ENCODE results near the gene BBS12.

The BBS12 gene

DNA sequence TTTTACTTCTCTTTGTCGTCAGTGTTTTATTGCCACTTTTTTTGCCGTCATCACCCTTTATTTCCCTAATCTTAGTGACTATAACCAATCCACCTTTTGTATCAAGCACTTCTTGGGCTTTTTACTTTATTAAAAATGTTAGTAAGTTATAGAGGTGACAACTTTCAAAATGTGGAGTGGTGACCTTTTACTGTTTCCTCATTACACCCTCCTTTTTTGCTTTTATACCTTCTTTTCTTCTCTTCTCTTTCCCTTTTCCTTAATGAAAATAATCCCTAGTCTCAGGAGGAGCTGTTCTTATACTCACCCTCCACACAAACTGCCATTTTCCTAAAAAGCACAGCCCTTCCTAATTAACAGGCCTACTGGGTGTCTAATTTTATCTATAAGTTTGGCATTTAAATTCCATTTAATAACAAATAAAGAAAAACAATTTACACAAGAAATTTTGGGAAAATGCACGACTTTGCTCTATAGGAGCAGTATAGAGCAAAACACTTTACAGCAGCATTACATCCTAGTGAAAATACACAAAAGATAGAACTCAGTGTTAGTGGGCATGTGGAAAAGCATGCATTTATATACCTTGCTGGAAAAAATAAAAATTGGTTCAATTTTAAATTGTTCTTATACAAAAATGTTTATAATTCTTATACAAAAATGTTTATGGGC lies 27.3 kb downstream of the BBS12 start:
- Histone ChIP-seq H3K79me2 (ENCODE audit: control insufficient read depth, insufficient read depth, low read length, poor library complexity) (no peaks in the 10 kb centered on the region), H3K9me3 (ENCODE audit: insufficient read depth, low read depth, low read length) (no peaks in the 10 kb centered on the region), H2AK5ac (ENCODE audit: low read length) (no peak overlapping the region), H3K18ac (ENCODE audit: low read length) (no peak overlapping the region), H3K4me3 (ENCODE audit: low read depth, low read length) (no peak overlapping the region), H4K8ac (ENCODE audit: low read depth, low read length) (no peak overlapping the region), H3K27me3 (ENCODE audit: insufficient read depth, low read length) (no peaks in the 10 kb centered on the region), H4K12ac (ENCODE audit: low read depth, low read length) (no peak overlapping the region), H2BK120ac (ENCODE audit: insufficient read depth, low read length, poor library complexity) (no peak overlapping the region), H3K79me1 (ENCODE audit: low read length) (no peaks in the 10 kb centered on the region), H3K27ac (ENCODE audit: low read depth, low read length) (no peak overlapping the region), H2AFZ (ENCODE audit: insufficient read depth, low read length, poor library complexity) (no peak overlapping the region), H3K4me2 (ENCODE audit: low read length) (no peak overlapping the region), H3K4me1 (ENCODE audit: control insufficient read depth in 1 of 2, insufficient read depth in 2 of 2, low read length in 2 of 2) (no peaks in the 10 kb centered on the region), H2BK12ac (ENCODE audit: low read length) (no peak overlapping the region), H2BK5ac (ENCODE audit: low read depth, low read length, poor library complexity) (no peak overlapping the region), H3K4ac (ENCODE audit: low read depth, low read length) (no peak overlapping the region), H3K23ac (ENCODE audit: low read length) (no peak overlapping the region), H4K91ac (ENCODE audit: low read depth, low read length) (no peak overlapping the region), H3K9ac (ENCODE audit: low read length) (no peak overlapping the region), H3K36me3 (ENCODE audit: control insufficient read depth in 1 of 2, insufficient read depth in 2 of 2, low read length in 2 of 2) (no peaks in the 10 kb centered on the region), H3K14ac (ENCODE audit: low read length) (no peak overlapping the region)
- no peak for DNase-seq
- no CpG with 5 or more reads among the region's 3 CpGs for WGBS (ENCODE audit: extremely low coverage, insufficient coverage, insufficient read length)

DNA sequence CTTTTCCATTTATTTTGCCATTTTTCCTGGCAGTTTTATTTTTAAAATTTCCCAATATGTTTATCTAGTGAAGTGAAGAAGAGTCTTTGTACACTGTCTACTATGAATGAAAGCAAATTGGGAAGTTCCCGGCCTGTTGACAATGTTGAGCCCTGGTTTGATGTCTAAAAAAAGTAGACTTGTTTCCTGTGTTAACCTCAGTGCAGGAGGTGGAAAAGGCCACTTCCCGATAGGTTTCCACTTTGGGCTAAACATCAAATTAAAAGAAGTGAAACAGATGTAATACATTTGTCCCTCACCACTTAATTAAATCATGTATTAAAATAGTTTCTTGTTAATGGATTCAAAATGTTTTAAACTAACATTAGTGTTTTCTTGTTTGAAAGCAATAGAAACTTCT lies 30.0 kb downstream of the BBS12 start:
- Histone ChIP-seq H3K79me2 (ENCODE audit: control insufficient read depth, insufficient read depth, low read length, poor library complexity) (no peaks in the 10 kb centered on the region), H3K27ac (ENCODE audit: low read depth, low read length) (no peak overlapping the region), H3K79me1 (ENCODE audit: low read length) (no peaks in the 10 kb centered on the region), H3K9me3 (ENCODE audit: insufficient read depth, low read depth, low read length) (peaks cover 2% of the 10 kb centered on the region), H2BK5ac (ENCODE audit: low read depth, low read length, poor library complexity) (no peak overlapping the region), H4K8ac (ENCODE audit: low read depth, low read length) (no peak overlapping the region), H2BK12ac (ENCODE audit: low read length) (no peak overlapping the region), H3K4me2 (ENCODE audit: low read length) (no peak overlapping the region), H2BK120ac (ENCODE audit: insufficient read depth, low read length, poor library complexity) (no peak overlapping the region), H3K36me3 (ENCODE audit: control insufficient read depth in 1 of 2, insufficient read depth in 2 of 2, low read length in 2 of 2) (no peaks in the 10 kb centered on the region), H3K4me3 (ENCODE audit: low read depth, low read length) (no peak overlapping the region), H3K9ac (ENCODE audit: low read length) (no peak overlapping the region), H4K12ac (ENCODE audit: low read depth, low read length) (no peak overlapping the region), H3K4me1 (ENCODE audit: control insufficient read depth in 1 of 2, insufficient read depth in 2 of 2, low read length in 2 of 2) (no peaks in the 10 kb centered on the region), H3K18ac (ENCODE audit: low read length) (no peak overlapping the region), H3K4ac (ENCODE audit: low read depth, low read length) (no peak overlapping the region), H2AFZ (ENCODE audit: insufficient read depth, low read length, poor library complexity) (no peak overlapping the region), H4K91ac (ENCODE audit: low read depth, low read length) (no peak overlapping the region), H3K27me3 (ENCODE audit: insufficient read depth, low read length) (no peaks in the 10 kb centered on the region), H3K23ac (ENCODE audit: low read length) (no peak overlapping the region), H3K14ac (ENCODE audit: low read length) (no peak overlapping the region), H2AK5ac (ENCODE audit: low read length) (no peak overlapping the region)
- DNase-seq, result no peak
- WGBS (ENCODE audit: extremely low coverage, insufficient coverage, insufficient read length), result no CpG with 5 or more reads among the region's 2 CpGs

DNA sequence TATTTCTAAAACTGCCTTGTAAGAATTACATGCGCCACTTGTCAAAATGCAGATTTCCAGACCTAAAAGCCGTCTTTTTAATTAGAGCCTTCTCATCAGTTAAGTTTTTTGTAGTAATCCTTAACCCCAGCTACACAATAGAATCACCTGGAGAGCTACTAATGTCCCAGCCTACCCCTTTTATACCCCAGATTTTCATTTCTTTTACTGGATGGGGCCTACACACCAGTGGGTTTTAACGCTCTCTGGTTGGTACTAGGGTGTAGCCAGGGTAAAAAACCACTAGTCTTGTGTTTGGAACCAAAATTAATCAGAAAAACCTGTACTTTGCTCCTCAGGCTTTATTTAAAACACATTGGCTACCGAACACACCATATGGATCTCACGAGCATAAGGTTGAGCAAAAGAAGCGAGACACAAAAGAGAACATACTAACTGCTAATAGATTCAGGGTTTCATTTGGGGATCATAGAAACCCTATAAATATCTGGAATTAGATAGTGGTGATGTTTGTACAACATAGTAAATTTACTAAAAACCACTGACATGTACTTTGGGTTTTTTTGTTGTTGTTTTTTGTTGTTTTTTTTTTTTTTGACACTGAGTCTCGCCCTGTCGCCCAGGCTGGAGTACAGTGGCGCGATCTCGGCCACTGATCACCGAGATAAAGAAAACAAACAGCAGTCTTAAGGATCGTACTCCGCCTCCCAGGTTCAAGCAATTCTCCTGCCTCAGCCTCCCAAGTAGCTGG lies 30.6 kb downstream of the BBS12 start:
- Histone ChIP-seq H3K36me3 (ENCODE audit: control insufficient read depth in 1 of 2, insufficient read depth in 2 of 2, low read length in 2 of 2) (no peaks in the 10 kb centered on the region), H3K18ac (ENCODE audit: low read length) (no peak overlapping the region), H3K14ac (ENCODE audit: low read length) (no peak overlapping the region)

DNA sequence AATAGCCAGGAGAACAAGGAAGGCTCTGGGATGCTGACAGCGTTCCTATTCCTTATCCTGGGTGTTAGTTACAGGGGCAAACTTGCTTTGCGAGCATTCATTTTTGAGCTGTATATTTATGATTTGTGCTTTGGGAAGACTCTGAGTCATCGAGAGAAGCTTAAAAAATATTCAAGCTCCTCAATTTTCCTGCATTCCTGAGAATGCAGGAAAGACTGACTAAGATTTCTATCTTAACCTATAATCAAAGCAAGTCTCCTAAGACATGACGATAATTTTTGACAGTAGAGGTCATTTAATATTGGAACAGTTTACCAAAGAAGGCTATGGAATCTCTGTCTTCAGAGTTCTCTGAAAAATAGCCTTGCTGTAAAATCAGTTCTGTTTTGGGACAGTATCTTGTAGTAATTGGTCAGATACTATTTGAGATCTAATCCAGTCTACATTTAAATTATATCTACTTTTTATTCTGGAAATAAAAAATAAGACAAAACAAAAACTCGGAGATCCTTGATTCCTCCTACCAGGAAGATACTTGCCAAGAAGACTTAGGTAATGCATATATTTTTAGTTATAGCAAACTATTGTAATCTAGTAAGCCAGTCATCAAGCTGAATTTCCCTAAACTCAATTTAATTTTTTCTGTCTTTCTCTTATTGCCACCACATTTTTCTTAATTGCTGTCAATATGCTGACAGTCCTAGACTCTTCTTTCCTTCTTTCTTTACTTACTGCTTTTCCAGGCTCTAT lies 31.7 kb downstream of the BBS12 start:
- H3K9ac ChIP-seq (ENCODE audit: low read length), result no peak overlapping the region
- H3K4me1 ChIP-seq (ENCODE audit: control insufficient read depth in 1 of 2, insufficient read depth in 2 of 2, low read length in 2 of 2), result no peaks in the 10 kb centered on the region
- no peak overlapping the region for H2AK5ac ChIP-seq (ENCODE audit: low read length)
- no peaks in the 10 kb centered on the region for H3K27me3 ChIP-seq (ENCODE audit: insufficient read depth, low read length)
- no peak overlapping the region for H3K14ac ChIP-seq (ENCODE audit: low read length)
- H2BK5ac ChIP-seq (ENCODE audit: low read depth, low read length, poor library complexity), result no peak overlapping the region
- H2BK12ac ChIP-seq (ENCODE audit: low read length), result no peak overlapping the region
- no peak overlapping the region for H3K4me3 ChIP-seq (ENCODE audit: low read depth, low read length)
- no peak overlapping the region for H3K27ac ChIP-seq (ENCODE audit: low read depth, low read length)
- no peak overlapping the region for H2BK120ac ChIP-seq (ENCODE audit: insufficient read depth, low read length, poor library complexity)
- no peak overlapping the region for H3K18ac ChIP-seq (ENCODE audit: low read length)
- H4K12ac ChIP-seq (ENCODE audit: low read depth, low read length), result no peak overlapping the region
- WGBS (ENCODE audit: extremely low coverage, insufficient coverage, insufficient read length), result no CpG with 5 or more reads among the region's 5 CpGs
- H4K8ac ChIP-seq (ENCODE audit: low read depth, low read length), result no peak overlapping the region
- H3K9me3 ChIP-seq (ENCODE audit: insufficient read depth, low read depth, low read length), result peaks cover 2% of the 10 kb centered on the region
- H3K79me2 ChIP-seq (ENCODE audit: control insufficient read depth, insufficient read depth, low read length, poor library complexity), result no peaks in the 10 kb centered on the region
- DNase-seq, result peak in 1 of 2 donors; percentile 48
- no peaks in the 10 kb centered on the region for H3K36me3 ChIP-seq (ENCODE audit: control insufficient read depth in 1 of 2, insufficient read depth in 2 of 2, low read length in 2 of 2)
- no peak overlapping the region for H3K4me2 ChIP-seq (ENCODE audit: low read length)
- H2AFZ ChIP-seq (ENCODE audit: insufficient read depth, low read length, poor library complexity), result no peak overlapping the region
- H3K23ac ChIP-seq (ENCODE audit: low read length), result no peak overlapping the region
- no peak overlapping the region for H3K4ac ChIP-seq (ENCODE audit: low read depth, low read length)
- H3K79me1 ChIP-seq (ENCODE audit: low read length), result no peaks in the 10 kb centered on the region
- no peak overlapping the region for H4K91ac ChIP-seq (ENCODE audit: low read depth, low read length)

More for the DNA sequence above, 30.6 kb downstream of the BBS12 start:
- Histone ChIP-seq H3K4ac (ENCODE audit: low read depth, low read length) (no peak overlapping the region), H3K79me1 (ENCODE audit: low read length) (no peaks in the 10 kb centered on the region), H3K27me3 (ENCODE audit: insufficient read depth, low read length) (no peaks in the 10 kb centered on the region), H3K27ac (ENCODE audit: low read depth, low read length) (no peak overlapping the region), H2AFZ (ENCODE audit: insufficient read depth, low read length, poor library complexity) (no peak overlapping the region), H2BK5ac (ENCODE audit: low read depth, low read length, poor library complexity) (no peak overlapping the region), H3K9me3 (ENCODE audit: insufficient read depth, low read depth, low read length) (peaks cover 2% of the 10 kb centered on the region), H3K9ac (ENCODE audit: low read length) (no peak overlapping the region), H2AK5ac (ENCODE audit: low read length) (no peak overlapping the region), H3K4me3 (ENCODE audit: low read depth, low read length) (no peak overlapping the region), H3K23ac (ENCODE audit: low read length) (no peak overlapping the region), H4K8ac (ENCODE audit: low read depth, low read length) (no peak overlapping the region), H3K79me2 (ENCODE audit: control insufficient read depth, insufficient read depth, low read length, poor library complexity) (no peaks in the 10 kb centered on the region), H2BK12ac (ENCODE audit: low read length) (no peak overlapping the region), H4K12ac (ENCODE audit: low read depth, low read length) (no peak overlapping the region), H3K4me2 (ENCODE audit: low read length) (no peak overlapping the region), H4K91ac (ENCODE audit: low read depth, low read length) (no peak overlapping the region), H2BK120ac (ENCODE audit: insufficient read depth, low read length, poor library complexity) (no peak overlapping the region), H3K4me1 (ENCODE audit: control insufficient read depth in 1 of 2, insufficient read depth in 2 of 2, low read length in 2 of 2) (no peaks in the 10 kb centered on the region)
- WGBS (ENCODE audit: extremely low coverage, insufficient coverage, insufficient read length), result no CpG with 5 or more reads among the region's 14 CpGs
- DNase-seq, result no peak

All from trophoblast cell (in vitro differentiated cells and primary cell).